Endothelial cell (in vitro differentiated cells): ENCODE data around the gene KCND2. TPM values are rescaled to one million over a fixed set of nuclear protein-coding genes. Genes with fewer than 3 reads are reported as not detected.

Experiments used
- DNase-seq: peaks from one replicate; pipeline ENCODE4 v3.0.0; 2021; ENCODE audit warnings: low spot score
- H3K27ac Mint-ChIP-seq: one replicate; pipeline ENCODE4 v1.8.0; 2021; ENCODE audit warnings: mixed read lengths, inconsistent platforms; ENCODE audit not compliant: unreplicated experiment
- H3K27me3 Mint-ChIP-seq: one replicate; pipeline ENCODE4 v1.8.0; 2021; ENCODE audit warnings: mild to moderate bottlenecking, moderate library complexity, mixed read lengths, inconsistent platforms; ENCODE audit not compliant: unreplicated experiment
- H3K36me3 Mint-ChIP-seq: one replicate; pipeline ENCODE4 v1.8.0; 2021; ENCODE audit warnings: mild to moderate bottlenecking, low read depth, mixed read lengths, inconsistent platforms; ENCODE audit not compliant: unreplicated experiment
- H3K4me1 Mint-ChIP-seq: one replicate; pipeline ENCODE4 v1.8.0; 2021; ENCODE audit warnings: mild to moderate bottlenecking, mixed read lengths, inconsistent platforms; ENCODE audit not compliant: unreplicated experiment
- H3K4me3 Mint-ChIP-seq: one replicate; pipeline ENCODE4 v1.8.0; 2021; ENCODE audit warnings: mild to moderate bottlenecking, mixed read lengths, inconsistent platforms; ENCODE audit not compliant: unreplicated experiment
- H3K9me3 Mint-ChIP-seq: one replicate; pipeline ENCODE4 v1.8.0; 2021; ENCODE audit warnings: mixed read lengths, inconsistent platforms; ENCODE audit not compliant: unreplicated experiment
- total RNA-seq: library from RNA; stranded (reverse); fragmentation: NEBNext Ultra II Directional; extraction: Animal tissue kit (Norgen Biotek cat#: 25700); gene quantifications from one replicate; pipeline ENCODE4 v1.2.1, GENCODE V29; 2021; ENCODE audit not compliant: unreplicated experiment
- TF ChIP-seq, protein P1 (sequence below): fragments of 200-600 bp; sonication (generic); IDR thresholded peaks from one replicate; pipeline ENCODE4 v1.5.0; 2021; ENCODE audit warnings: antibody characterized with exemption; ENCODE audit not compliant: unreplicated experiment

Gene KCND2
- total RNA-seq, 1 donor from 2014 or later = 0.28 TPM

GRCh38 chr7:120617275-120617674 lies 344.3 kb downstream of the KCND2 start:
- Mint-ChIP-seq H3K36me3 (no peaks in the 10 kb centered on the region), H3K9me3 (no peaks in the 10 kb centered on the region), H3K27me3 (no peaks in the 10 kb centered on the region), H3K27ac (no peak overlapping the region), H3K4me3 (no peak overlapping the region), H3K4me1 (no peaks in the 10 kb centered on the region)
- TF ChIP-seq, protein P1, sequence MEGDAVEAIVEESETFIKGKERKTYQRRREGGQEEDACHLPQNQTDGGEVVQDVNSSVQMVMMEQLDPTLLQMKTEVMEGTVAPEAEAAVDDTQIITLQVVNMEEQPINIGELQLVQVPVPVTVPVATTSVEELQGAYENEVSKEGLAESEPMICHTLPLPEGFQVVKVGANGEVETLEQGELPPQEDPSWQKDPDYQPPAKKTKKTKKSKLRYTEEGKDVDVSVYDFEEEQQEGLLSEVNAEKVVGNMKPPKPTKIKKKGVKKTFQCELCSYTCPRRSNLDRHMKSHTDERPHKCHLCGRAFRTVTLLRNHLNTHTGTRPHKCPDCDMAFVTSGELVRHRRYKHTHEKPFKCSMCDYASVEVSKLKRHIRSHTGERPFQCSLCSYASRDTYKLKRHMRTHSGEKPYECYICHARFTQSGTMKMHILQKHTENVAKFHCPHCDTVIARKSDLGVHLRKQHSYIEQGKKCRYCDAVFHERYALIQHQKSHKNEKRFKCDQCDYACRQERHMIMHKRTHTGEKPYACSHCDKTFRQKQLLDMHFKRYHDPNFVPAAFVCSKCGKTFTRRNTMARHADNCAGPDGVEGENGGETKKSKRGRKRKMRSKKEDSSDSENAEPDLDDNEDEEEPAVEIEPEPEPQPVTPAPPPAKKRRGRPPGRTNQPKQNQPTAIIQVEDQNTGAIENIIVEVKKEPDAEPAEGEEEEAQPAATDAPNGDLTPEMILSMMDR = no peak
- no peak for DNase-seq

DNA sequence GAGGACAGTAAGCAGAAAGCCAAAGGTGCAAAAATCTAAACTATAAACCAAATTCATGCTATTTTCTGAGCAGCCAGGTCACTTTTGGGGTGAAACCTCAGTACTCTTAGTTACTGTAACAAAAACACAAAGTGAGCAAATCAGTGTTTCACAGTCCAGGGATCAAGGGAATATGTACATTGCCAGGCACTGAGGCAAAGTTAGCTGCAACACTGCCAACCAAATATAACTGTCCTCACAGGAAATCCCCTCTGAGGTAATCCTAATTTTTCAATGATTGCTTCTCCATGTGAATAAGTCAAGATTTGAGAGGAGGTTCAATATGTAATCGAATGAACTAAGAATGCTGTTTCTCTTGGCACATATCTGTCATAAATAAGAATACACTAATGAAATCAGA lies 355.3 kb downstream of the KCND2 start:
- Mint-ChIP-seq H3K27ac (no peak overlapping the region), H3K36me3 (no peaks in the 10 kb centered on the region), H3K4me1 (no peaks in the 10 kb centered on the region), H3K27me3 (no peaks in the 10 kb centered on the region), H3K4me3 (no peak overlapping the region), H3K9me3 (no peaks in the 10 kb centered on the region)
- TF ChIP-seq, protein P1 = no peak
- no peak for DNase-seq

GRCh38 chr7:120639884-120640283 lies 366.9 kb downstream of the KCND2 start:
- no peak for DNase-seq
- Mint-ChIP-seq H3K4me1 (no peaks in the 10 kb centered on the region), H3K27me3 (no peaks in the 10 kb centered on the region), H3K36me3 (no peaks in the 10 kb centered on the region), H3K9me3 (no peaks in the 10 kb centered on the region), H3K4me3 (no peak overlapping the region), H3K27ac (no peak overlapping the region)
- TF ChIP-seq, protein P1 = no peak

GRCh38 chr7:120645966-120646365 lies 373.0 kb downstream of the KCND2 start:
- Mint-ChIP-seq H3K36me3 (no peaks in the 10 kb centered on the region), H3K4me1 (no peaks in the 10 kb centered on the region), H3K27ac (no peak overlapping the region), H3K9me3 (no peaks in the 10 kb centered on the region), H3K4me3 (no peak overlapping the region), H3K27me3 (no peaks in the 10 kb centered on the region)
- DNase-seq = no peak
- TF ChIP-seq, protein P1 = no peak

DNA sequence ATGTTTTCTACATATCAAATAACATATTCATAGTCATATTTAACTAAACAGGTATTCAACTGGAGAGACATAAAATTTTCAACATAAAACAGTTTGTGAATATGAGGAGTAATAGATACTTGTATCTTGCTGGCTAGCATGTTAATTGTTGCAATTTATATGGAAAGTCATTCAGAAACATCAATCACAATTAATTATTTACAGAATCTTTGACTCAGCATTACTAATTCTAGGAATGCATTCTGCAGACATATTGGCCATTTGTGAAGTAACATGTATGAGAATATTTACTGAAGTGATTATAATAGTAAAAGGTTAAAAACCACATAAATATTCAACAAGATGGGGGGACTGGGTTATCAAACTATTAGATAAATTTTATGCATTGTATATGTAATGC lies 381.3 kb downstream of the KCND2 start:
- no peak overlapping the region for H3K27ac Mint-ChIP-seq
- H3K36me3 Mint-ChIP-seq = no peaks in the 10 kb centered on the region
- H3K9me3 Mint-ChIP-seq = peaks cover 6% of the 10 kb centered on the region
- no peaks in the 10 kb centered on the region for H3K27me3 Mint-ChIP-seq
- DNase-seq = no peak
- H3K4me1 Mint-ChIP-seq = no peaks in the 10 kb centered on the region
- TF ChIP-seq, protein P1 = no peak
- no peak overlapping the region for H3K4me3 Mint-ChIP-seq
